HG02884 (cell line): ENCODE measurements around the gene ALMS1.
A peak's percentile ranks its signal among the peaks of the same experiment; 100 is the strongest.
"Not testable (repeated sequence)": the region's sequence is repeated elsewhere in the genome, so short reads cannot be mapped to it uniquely, and the experiment has no call there.

Experiments used
- ATAC-seq: cut with Tn5 transposase; IDR thresholded peaks from one replicate; pipeline ENCODE4 v1.9.1; 2021; ENCODE audit warnings: mild to moderate bottlenecking, moderate library complexity; ENCODE audit not compliant: unreplicated experiment

Gene ALMS1, protein sequence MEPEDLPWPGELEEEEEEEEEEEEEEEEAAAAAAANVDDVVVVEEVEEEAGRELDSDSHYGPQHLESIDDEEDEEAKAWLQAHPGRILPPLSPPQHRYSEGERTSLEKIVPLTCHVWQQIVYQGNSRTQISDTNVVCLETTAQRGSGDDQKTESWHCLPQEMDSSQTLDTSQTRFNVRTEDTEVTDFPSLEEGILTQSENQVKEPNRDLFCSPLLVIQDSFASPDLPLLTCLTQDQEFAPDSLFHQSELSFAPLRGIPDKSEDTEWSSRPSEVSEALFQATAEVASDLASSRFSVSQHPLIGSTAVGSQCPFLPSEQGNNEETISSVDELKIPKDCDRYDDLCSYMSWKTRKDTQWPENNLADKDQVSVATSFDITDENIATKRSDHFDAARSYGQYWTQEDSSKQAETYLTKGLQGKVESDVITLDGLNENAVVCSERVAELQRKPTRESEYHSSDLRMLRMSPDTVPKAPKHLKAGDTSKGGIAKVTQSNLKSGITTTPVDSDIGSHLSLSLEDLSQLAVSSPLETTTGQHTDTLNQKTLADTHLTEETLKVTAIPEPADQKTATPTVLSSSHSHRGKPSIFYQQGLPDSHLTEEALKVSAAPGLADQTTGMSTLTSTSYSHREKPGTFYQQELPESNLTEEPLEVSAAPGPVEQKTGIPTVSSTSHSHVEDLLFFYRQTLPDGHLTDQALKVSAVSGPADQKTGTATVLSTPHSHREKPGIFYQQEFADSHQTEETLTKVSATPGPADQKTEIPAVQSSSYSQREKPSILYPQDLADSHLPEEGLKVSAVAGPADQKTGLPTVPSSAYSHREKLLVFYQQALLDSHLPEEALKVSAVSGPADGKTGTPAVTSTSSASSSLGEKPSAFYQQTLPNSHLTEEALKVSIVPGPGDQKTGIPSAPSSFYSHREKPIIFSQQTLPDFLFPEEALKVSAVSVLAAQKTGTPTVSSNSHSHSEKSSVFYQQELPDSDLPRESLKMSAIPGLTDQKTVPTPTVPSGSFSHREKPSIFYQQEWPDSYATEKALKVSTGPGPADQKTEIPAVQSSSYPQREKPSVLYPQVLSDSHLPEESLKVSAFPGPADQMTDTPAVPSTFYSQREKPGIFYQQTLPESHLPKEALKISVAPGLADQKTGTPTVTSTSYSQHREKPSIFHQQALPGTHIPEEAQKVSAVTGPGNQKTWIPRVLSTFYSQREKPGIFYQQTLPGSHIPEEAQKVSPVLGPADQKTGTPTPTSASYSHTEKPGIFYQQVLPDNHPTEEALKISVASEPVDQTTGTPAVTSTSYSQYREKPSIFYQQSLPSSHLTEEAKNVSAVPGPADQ (N-terminal part only)

DNA sequence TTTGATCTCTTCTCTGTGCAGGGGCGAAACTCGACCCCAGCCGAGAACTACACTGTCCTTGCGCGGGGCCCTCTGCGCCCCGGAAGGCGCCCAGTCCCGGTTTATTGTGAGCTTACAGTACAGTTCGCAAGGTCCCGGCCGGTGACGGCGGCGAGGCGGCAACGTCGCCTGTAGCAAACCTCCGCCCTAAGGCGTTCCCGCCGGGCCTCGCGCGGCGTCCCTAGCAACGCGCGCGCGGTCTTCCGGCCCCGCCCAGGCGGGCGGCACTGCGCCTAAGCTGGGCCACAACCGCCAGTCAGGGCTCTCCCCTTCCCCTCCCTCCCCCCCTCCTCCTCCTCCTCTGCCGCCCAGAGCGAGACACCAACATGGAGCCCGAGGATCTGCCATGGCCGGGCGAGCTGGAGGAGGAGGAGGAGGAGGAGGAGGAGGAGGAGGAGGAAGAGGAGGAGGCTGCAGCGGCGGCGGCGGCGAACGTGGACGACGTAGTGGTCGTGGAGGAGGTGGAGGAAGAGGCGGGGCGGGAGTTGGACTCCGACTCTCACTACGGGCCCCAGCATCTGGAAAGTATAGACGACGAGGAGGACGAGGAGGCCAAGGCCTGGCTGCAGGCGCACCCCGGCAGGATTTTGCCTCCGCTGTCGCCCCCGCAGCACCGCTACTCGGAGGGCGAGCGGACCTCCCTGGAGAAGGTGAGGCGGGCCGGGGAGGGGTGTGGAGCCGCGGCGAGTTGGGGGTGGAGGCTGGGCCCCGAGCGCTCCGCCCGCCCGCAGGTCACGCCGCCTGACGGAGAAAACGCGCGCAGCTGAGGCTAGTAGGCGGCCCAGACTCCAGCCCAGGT lies at the start of gene ALMS1:
ALMS1 (plus strand) TSS at position 333 of the 838 bp plus-strand sequence; CDS start at position 366, 33 bp downstream.
- peak; percentile 90 for ATAC-seq

DNA sequence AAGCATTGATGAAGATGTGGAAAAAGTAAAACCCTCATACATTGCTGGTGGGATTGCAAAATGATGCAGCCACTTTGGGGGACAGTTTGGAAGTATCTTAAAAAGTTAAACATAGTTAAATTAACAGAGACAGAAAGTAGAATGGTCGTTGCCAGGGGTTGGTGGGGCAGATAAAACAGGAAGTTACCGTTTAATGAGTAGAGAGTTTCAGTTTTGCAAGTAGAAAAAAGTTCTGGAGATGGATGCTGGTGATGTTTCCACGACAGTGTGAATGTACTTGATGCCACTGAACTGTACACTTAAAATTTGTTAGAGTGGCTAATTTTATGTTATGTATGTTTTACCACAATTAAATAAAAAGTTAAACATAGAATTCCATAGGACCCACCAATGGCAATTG lies 47.8 kb upstream of the ALMS1 start:
- no peak for ATAC-seq

DNA sequence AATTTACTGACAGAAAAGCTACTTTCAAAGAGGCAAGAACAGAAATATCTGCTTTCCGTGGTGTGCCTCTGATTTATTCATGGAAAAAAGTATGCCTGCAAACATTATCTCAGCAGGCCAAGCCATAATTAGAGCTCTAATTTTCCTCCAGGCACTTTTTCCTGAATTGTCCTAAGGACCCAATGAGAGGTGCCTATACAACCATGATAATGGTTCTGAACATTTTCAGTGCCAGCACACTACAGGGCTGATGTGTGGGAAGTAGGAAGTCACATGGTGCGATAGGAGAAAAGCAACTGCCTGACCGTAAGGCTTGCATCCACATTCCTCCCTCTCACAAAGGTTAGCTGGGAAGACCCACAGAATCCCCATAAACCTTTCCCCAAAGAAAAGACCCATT lies 46.4 kb upstream of the ALMS1 start:
- ATAC-seq = no peak

DNA sequence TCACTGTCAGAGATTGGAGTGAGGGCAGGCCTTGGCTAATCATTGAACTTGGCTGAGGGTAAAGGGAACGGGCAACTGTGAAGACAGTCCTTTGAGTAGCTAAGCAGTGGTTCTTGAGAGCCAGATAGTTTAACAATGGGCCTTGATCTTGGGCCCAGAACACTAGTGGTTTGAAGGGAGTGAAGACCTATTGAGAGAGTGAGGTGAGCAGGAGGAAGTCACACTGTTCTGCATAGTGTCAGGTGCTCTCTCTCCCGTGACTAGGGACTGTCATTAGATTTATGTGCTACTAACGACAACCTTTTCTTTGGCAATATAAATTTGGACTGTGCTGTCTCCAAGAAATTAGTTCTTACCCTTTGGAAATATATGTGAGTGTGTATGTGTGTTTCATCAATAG lies 44.6 kb upstream of the ALMS1 start:
- no peak for ATAC-seq

DNA sequence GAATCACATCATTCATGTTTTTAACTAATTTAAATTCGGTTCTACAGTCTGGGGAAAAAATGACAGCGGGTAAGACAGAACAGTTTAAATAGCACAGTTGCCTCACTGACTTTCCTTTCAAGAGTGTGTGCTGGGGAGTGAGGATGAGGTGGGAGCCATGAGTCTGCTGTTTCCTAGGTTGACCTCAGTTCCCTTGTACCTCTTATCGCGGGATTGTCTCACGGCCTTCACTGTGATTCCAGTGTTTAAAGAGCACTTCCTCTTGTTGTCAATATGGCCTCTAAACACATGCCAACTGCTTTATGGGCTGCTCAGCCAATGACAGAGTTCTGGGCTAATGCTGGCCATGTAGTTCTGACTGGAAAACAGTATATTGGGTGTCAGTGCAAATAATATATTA lies 41.6 kb upstream of the ALMS1 start:
- ATAC-seq = no peak

DNA sequence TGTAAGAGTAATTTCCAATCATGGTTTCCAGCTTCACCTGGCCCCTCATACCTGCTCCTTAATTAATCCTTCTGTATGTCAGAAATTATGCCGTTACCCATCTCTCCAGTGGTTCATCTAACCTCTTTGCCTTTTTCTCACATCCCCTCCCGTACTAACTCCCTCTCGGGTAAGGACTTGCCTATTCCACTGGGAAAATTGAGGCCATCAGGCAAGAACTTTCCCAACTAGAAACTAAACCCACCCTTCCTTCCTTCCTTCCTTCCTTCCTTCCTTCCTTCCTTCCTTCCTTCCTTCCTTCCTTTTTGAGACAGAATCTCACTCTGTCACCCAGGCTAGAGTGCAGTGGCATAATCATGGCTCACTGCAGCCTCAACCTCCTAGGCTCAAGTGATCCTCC lies 40.9 kb upstream of the ALMS1 start:
- ATAC-seq = not testable (repeated sequence)

DNA sequence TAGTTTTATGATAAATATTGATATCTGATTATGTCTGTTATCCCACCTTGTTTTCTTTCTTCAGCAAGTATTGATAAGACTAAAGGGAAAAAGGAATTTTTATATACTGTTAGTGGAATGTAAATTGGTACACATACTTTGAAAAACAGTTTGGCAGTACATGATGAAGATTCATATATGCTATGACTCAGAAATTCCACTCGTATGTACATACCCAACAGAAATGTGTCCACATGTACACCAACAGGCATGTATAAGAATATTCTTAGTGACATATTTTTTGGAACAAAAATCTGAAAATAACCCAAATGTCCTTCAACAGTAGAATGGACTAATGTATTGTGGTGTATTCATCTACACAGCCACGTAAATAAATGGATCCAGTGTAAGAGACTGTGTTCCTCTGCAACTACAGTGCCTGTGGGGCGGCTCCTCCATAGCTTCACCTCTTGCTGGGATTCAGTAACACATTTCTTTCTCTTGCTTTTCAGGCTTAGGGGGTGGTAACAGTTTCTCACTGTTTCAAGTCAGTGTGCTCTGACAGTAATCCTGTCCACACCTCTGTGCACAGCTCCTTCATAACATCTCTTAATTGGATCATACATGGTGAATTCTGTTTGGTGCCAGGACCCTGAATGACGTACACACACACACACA lies 35.5 kb upstream of the ALMS1 start:
- ATAC-seq = no peak

DNA sequence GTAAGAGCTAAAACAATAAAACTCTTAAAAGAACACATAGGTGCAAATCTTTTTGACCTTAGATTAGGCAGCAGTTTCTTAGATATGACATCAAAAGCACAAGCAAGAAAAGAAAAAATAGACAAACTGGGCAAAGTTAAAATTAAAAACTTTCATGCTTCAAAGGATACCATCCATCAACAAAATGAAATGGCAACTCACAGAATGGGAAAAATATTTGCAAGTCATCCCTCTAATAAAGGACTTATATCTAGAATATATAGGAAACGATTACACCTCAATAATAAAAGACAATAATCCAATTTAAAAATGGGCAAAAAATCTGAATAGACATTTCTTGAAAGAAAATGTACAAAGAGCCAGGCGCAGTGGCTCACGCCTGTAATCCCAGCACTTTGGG lies 29.5 kb upstream of the ALMS1 start:
- ATAC-seq = no peak

DNA sequence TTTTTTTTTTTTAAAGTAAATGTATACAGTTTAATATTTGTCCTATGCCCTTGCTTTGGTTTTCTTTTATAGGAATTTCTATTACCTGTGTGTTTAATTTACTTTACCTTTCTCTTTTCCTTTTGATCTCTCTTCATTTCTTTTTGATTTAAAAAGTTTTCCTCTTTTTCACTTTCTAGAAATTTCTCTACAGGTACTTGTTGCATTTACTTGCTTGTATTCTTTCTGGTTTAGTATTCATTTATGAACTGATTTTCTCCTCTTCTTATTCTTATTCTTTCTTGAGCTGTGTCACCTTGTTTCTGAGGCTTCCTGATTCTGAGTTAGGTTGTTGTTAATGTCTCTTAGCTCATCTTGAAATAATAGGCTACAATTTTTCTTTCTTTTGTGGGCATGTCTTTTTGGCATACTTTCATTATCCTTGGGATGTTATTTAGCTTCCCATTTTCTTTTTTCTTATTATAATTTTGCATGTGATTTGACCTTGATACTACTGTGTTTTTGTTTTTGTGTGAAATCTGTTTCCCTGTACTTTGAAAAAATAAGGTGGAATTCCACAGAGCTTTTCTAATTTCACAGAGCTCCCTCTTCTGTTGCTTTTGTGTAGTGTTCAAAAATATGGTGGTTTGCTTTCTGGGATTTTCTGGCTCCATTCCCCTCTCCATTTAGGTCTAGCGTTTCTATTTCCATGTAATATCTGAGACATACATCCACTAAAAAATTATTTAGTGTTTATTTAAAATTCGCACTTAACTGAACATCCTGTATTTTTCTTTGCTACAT lies 25.5 kb upstream of the ALMS1 start:
- no peak for ATAC-seq

DNA sequence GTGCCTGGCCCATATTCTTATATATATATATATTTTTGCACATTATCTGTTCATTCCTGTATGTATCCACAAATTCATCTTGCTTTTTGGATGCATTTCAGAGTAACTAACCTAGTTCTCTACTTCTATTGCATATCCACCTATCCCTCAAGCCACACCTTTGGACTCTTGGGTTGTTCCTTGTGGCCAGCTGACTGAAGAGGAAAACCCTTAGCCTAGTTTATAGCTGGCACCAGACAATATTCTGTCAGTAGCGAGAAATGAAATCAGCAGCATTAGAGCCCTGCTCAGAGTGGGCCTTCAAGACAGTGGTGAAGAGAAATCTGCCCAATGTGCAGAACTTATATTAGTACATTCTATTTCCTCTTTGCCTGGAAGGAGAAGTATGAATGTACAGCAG lies 19.6 kb upstream of the ALMS1 start:
- ATAC-seq = no peak

DNA sequence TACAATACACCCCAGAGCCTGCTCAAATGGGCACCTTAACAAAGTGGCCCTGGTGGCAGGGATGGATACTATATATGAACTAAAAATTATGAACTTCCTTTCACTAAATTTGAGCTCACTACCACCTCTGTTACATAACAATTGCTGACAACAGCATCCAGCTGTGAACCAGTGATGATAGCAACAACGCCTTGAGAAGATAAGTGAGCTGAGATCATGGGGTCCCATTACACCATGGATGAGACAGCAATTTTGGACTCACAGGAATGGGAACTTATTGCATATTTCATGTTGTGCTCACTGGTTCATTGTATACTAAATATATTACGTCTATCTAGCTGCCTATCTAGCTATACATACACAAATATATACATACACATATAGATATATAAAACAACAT lies 16.9 kb upstream of the ALMS1 start:
- no peak for ATAC-seq

DNA sequence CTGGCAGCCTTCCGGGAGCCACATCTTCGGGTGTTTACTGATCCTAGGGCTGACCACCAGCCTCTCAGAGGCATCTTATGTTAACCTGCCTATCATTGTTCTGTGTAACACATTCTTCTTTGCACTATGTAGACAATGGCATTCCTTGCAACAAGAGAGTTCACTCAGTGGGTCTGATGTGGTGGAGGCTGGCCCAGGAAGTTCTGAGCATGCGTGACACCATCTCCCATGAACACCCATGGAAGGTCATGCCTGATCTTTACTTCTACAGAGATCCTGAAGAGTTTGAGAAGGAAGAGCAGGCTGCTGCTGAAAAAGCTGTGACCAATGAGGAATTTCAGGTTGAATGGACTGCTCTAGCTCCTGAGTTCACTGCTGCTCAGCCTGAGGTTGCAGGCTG lies 15.3 kb upstream of the ALMS1 start:
- no peak for ATAC-seq

DNA sequence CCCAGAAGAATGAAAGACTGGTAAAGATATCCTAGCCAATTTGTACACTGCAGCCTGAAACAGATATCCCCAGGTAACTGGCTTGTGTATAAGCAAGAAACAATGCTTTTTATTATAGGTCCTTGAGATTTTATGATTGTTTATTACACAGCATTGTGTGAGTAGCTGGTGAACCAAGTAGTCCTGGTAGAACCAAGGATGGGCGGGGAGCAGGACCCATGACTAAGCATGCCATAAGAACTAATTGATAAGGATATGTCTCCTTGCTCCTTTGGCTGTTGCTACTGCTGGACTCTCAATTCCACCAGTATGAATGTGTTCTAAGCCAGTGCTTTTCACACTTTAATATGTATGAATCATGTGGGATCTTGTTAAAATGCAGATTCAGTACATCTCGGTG lies 12.3 kb upstream of the ALMS1 start:
- no peak for ATAC-seq

DNA sequence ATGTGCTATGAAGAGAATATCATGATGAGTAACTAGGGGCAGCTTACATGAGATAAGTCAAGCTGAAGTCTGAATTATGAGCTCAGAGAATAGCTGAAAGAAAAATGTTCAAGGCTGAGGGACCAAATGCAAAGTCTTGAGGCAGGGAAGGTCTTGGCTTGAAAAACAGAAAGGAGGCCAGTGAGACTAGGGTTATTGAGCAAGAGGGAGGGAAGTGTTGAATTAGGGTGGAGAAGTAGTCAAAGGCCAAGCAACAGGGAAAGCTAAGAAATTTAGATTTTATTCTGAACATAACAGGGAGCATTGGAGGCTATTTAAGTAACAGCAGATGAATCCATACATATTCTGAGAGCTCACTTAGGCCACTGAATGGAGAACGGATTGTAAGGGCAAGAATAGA lies 11.4 kb upstream of the ALMS1 start:
- no peak for ATAC-seq

DNA sequence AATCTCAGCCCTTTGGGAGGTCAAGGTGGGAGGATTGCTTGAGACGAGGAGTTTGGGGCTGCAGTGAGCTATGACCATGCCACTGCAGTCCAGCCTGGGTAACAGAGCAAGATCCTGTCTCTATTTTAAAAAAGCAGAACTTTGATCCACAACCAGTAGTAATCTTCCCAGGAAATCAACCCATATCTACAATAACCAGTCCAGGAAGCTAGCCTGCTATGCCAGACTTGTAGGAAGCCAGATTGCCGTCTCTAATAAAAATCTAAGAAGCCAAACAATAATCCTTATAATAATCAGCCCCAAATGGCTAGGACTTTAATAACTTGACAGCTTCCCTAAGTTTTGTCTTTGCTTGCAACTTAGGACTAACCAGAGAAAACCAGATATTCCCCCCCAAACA lies 9.0 kb upstream of the ALMS1 start:
- no peak for ATAC-seq

DNA sequence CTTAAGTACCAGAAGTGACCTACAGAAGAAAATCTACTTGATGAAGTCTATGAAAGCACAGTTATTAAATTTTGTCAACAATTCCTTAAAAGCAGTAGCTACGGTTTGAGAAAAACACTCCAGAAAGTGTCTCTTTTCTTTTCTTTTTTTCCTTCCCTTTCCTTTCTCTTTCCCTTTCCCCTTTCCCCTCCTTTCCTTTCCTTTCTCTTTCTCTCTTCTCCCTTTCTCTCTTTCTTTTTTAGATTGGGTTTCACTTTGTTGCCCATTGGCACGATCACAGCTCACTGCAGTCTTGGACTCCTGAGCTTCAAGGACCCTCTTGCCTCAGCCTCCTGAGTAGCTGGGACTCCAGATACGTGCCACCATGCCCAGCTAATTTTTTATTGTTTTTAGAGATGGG lies 2.6 kb upstream of the ALMS1 start:
- ATAC-seq = no peak

DNA sequence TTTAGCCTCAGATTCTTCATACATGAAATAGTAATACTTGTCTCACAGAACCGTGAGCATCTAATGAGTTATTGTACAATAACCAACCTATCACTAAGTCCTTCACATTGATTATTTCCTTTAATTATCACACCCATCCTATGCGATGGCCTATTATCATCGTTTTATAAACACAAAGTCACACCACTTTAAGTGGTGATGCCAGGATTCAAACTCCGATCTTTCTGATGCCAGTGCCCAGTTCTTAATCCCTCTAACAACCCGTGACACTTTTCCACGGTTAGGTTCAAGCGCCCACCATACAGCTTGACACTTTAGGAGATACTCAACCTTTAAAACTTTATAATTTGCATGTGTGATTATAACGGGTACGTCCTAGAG lies 523 bp upstream of the ALMS1 start:
- ATAC-seq = no peak

DNA sequence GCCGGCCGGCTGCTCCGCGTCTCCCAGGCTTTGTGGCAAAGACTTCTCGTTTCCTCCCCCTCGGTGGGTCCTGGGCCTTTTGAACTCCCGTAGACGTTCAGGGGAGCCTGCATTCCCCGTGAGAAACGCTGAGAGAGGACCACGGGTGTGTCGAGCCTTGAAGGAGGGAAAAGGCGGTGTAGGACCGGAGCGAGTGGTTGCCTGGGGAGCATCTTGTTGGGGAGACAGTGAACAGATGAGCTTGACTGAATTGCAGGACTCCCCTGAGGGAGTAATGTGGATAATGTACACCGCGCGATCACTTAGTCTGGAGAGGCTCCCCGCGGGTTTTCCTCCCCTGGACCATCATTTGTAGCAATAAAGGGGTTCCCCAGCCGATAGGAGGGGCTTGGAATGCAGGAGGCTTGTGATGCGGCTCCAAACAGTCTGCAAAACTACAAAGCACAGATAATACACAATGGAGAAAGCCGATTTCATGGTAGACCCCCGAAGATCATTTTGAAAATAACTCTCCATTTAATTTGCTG lies 769 bp downstream of the ALMS1 start:
- ATAC-seq = peak; percentile 4
